Stimulated activated CD4-positive, alpha-beta T cell treated with anti-CD3 and anti-CD28 coated beads, Interleukin-1b, Interleukin-23, amount 100 ng/mL, for 24 hours (primary cell): ENCODE measurements around the gene DYDC1.
"Not testable (repeated sequence)": the region's sequence is repeated elsewhere in the genome, so short reads cannot be mapped to it uniquely, and the experiment has no call there.

Source experiments
- DNase-seq, 4 experiments: peaks; one replicate each; pipeline ENCODE4 v3.0.0-alpha.2; 2020; ENCODE audit warnings: low read depth in 4 of 4, low spot score in 1 of 4

DYDC1 gene

DNA sequence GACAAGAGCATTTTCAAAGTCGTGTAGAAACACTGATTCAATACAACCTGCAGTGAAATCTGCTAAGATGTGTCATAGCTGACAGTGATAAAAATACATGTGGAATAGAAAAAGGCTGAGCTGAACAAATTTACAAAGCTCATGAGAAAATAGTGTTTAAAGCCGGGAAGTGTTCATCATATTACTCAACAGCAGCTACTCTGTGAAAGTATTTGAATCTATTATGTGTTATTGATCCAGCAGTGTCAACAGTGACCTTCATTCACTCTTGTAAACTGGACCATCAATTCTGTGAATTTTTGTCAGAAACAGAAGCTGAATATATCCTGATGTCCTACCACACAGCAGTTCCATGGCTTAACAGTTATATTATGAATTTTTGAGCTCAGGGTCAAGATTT is 11.6 kb downstream of the DYDC1 start:
- DNase-seq, result no peak

DNA sequence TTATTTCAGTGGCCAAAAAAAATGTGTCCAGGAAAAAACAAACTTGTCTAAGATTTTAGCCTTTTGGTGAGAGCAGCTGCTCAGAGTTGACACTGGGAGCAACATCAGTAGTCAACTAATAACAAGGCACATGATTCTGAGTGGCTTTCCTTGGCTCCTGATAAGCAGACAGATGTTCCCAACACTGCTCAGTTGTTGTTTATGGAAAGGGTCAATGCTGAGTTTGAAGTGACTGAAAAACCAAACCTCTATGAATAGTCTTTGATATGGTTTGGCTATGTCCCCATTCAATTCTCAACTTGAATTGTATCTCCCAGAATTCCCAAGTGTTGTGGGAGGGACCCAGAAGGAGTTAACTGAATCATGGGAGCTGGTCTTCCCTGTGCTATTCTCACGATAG is 12.3 kb downstream of the DYDC1 start:
- DNase-seq, result no peak

DNA sequence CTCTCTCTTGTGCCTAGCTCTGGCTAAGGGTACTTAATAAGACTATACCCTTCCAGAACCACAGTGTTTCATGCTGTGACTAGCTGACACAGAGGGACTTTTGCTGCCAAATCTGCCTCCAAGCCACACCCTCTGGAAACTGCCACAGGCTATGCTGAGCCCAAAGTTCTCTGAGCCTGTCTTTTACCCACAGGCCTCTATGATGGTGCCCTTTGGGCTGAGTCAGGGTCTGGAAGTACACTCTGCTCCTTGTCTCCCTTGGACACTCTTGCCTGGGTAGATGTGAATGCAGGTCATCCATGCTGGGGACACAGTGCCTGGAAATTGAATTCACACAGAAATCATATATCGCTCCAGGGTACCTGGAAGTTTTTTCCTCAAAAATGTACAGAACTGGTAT is 22.6 kb downstream of the DYDC1 start:
- no peak for DNase-seq

DNA sequence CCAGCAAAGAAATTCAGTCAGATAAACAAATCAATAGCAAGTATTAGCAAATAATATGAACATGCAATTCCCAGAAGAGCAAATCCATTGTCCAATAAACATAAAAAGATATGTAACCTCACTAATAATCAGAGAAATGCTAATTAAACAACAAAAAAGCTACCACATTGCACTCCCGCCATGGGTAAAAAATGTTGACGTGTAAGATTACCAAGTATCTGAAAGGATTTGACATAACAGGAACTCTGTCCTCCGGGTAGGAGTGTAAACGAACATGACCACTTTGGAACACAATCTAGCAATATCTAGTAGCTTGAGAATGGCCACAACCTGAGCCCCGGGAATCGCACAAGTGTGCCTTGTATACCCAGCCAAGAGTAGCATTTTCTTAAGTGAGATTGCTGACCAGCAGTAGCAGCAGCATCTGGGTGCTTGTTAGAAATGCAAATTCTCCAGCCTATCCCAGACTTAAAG is 31.6 kb downstream of the DYDC1 start:
- DNase-seq, result no peak

DNA sequence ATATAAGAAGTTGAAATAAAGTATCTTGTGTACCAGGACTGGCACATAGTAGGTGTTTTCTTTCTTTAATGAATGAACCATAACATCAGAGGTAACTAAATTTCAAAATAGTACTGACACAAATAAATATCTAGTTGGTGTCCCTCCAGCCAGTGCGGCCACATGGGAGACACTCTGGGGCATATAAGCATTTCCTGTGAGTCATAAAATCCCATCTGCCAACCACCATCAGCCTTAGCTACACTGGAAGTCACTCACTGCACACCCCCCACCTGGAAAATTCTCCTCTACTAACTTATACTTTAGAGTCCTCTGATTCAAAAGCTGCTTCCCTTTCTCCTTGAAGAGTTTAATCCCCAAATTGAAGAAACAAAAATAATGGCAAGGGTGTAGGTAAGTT is 32.5 kb downstream of the DYDC1 start:
- no peak for DNase-seq

DNA sequence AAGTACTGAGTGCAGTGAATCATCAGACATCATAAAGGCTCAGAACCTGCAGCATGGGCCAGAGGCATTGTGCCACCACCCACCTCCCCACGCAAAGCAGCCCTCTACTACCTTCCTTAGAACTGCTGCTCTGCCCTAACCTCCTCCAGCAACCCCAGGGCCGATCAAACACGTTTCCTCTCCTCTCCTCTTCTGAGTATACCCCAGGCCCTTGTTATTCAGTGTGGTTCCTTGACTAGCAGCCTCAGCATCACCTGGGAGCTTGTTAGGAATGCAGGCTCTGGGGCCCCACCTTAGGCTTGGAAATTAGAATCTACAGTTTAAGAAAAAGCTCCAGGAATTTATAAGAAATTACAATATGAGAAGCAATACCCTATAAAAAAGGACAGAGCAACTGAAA is 33.2 kb downstream of the DYDC1 start:
- no peak for DNase-seq

DNA sequence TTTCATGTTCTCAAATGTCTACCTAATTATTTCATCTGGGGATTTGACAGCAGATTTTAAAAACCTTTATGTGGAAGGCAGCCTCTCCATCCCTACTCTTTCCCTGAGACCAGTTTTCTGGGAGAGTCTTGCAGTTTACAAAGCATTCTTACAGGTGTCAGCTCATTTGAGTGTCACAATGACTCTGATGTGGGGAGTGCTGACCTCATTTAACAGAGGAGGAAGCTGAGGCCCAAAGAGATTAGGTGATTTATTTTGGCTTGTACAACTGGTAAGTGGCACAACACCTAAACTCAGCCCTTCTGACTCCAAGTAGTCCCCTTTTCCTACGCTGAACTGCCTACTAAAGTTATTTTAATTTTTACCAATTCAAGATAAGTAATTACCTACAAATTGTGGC is 33.8 kb downstream of the DYDC1 start:
- no peak for DNase-seq

DNA sequence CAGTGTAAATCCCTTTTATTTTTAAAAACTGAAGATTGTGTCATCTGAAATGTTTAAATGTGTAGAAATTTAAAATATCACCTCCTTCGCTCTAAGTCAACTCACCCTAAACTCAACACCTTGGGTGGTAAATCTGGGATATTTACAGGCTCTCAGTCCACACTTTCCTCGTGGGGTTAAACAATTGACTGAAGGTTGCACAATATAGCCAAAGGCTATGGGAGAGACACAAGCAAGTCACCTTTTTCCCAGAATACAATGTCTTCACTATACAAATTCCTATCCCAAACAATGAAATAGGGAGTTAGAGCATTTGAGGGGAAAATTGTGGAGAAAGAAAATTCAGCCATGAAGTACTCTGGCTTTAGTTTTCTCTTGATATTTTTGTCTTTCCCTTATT is 34.4 kb downstream of the DYDC1 start:
- no peak for DNase-seq

DNA sequence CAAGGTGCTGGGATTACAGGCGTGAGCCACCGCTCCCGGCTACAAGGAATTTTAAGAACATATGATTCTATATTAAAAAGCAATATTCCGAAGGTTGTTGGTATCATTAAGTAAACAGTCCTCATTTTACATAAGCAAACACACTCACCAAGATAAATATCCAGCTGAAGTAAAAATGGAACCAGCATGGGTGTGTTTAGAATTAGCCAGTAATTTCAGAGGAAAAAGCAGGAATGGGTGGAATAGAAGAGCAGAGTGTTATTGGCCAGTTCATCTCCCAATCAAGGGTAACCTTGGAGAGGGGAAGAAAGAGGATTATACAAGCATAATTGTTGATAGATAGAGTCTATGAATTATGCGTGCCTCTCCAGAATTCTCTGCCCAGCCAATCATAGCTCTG is 35.4 kb downstream of the DYDC1 start:
- DNase-seq, result no peak

DNA sequence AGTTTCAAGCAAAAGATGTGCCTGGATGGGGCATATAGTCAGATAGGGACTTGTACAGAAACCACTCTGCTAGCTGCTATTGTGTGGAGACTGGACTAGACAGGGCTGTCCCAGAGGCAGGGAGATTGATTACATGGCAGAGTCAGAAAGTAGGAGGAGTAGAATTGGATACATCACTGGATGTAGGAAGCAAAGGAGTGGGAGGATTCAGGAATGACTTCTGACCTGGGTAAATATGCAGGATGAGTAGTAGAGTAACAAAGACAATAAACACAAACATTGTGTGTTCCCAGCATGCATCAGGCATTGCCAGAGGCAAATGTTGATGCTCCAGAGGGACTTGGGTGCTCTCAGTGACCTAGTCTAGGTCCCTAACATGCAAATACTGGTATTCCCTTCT is 36.2 kb downstream of the DYDC1 start:
- DNase-seq, result no peak

DNA sequence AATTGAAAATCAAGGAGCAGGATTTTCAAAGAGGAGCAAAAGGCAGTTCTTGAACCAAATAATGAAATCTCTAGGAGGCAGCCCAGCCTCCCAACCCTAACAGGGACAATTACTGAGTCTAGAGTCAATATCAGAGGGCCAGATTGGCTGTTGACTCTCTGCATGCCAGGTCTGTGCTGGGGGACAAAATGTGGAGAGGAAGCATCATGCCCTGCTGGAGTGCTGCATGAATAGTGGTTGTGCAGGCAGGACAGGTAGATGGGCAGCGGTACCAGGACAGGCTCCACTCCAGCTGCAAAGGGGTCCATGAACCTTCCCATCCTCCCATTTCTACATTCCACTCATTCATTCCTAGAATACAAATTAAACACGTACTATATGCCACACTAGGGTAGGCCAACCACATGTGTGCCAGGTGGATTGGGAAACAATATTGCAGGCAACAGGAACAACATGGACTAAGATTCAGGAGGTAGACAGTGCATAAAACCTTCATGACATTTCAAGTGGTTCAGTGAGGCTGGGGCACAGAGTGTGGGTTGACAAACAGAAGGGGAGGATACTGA is 36.7 kb downstream of the DYDC1 start:
- DNase-seq, result no peak

DNA sequence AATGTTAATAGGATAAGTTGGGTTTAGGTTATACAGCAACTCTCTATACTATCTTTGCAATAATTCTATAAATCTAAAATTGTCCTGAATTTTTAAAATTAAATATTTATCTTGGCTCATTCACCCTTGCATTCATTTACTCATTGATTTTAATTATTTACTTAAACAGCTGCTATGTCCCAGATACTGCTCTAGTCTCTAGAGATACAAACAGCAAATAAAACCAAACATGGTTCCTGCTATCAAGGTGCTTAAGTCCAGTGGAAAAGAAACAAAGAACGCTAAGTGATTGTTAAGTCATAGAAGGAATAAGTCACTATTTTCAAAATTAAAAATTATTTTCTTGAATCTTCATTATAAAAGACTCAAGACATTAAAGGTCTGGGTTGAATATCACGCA is 37.2 kb downstream of the DYDC1 start:
- no peak for DNase-seq

DNA sequence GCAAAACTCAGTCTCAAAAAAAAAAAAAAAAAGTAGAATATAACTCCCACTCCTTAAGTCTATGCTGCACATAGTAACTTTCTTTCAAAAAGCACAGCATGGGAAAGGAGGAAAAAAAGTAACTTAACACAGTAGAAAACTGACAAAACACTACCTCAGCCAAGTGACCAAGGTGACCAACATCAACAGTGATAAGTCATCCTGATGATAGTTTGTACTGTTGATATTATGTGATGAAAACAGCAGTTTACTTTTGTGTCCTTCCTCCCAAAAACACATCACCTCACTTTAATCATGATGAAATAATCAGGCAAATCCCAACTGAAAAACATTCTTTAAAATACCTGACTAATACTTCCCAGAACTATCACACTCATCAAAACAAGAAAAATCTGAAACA is 37.8 kb downstream of the DYDC1 start:
- no peak for DNase-seq

DNA sequence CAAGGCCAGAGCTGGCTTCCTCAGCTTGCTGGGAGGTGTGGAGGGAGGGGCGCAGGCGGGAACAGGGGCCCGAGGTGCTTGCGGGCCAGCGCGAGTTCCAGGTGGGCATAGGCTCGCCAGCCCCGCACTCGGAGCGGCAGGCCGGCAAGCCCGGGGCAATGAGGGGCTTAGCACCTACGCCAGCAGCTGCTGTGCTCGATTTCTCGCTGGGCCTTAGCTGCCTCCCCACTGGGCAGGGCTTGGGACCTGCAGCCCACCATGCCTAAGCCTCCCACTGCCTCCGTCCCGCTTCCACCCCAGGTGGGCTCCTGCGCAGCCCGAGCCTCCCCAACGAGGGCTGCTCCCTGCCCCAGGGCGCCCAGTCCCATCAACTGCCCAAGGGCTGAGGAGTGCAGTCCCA is 41.2 kb downstream of the DYDC1 start:
- no peak for DNase-seq

DNA sequence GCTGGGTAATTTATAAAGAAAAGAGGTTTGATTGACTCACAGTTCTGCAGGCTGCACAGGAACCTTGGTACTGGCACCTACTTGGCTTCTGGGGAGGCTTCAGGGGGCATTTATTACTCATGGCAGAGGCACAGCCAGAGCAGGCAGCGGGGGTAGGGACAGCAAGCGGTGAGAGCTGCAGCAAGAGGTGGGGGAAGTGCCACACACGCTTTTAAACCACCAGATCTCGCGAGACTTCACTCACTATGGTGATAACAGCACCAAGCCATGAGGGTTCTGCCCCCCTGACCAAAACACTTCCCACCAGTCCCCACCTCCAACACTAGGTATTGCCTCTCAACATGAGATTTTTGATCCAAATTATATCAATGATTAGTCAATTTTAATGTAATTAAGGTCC is 43.0 kb downstream of the DYDC1 start:
- no peak for DNase-seq

DNA sequence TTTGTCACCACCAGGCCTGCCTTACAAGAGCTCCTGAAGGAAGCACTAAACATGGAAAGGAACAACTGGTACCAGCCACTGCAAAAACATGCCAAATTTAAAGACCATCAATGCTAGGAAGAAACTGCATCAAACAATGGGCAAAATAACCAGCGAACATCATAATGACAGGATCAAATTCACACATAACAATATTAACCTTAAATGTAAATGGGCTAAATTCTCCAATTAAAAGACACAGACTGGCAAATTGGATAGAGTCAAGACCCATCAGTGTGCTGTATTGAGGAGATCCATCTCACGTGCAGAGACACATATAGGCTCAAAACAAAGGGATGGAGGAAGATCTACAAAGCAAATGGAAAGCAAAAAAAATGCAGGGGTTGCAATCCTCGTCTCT is 50.6 kb downstream of the DYDC1 start:
- DNase-seq, result not testable (repeated sequence)

DNA sequence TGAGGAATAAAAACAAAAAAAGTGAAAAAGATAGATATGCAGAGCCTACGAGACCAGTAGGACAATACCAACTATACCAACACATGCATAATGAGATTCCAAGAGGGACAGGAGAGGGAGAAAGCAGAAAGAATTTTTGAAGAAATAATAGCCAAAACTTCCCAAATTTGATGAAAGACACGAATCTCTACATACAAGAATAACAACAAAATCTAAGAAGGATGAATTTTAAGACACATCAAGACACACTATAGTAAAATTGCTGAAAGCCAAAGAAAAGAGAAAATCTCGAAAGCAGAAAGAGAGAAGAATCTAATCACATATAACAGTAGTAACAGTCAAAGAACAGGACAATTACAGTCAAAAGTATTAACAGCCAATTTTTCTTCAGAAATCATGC is 59.6 kb downstream of the DYDC1 start:
- DNase-seq, result no peak

DNA sequence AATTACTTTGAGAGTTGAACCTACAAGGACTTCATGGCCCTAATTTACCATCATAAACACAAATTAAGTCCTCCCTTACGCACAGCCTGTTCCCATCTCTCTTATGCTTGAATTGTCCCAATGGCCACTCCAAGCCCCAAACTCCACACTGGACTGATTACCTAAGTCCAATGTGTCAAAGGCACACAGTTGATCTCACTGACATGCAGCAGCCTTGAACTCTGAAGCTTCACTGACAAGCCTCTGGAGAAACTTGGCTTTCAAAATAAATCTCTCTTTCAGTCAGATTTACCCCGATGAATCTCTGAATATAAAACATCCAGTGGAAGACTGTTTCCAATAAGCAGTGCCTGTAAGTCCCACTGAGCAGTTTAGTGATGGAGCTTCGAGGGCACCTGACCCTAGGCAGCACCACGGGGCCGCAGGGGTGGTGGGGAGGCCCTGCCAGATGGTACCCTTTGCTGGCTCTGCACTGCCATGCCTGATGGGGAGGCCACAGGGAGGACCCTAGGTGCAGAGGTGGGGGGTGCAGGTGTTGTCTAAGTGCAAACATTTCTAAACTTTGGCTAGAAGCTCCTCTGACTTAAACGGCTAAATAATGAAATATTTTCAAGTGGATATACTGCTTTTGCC is 63.8 kb downstream of the DYDC1 start:
- DNase-seq, result no peak

DNA sequence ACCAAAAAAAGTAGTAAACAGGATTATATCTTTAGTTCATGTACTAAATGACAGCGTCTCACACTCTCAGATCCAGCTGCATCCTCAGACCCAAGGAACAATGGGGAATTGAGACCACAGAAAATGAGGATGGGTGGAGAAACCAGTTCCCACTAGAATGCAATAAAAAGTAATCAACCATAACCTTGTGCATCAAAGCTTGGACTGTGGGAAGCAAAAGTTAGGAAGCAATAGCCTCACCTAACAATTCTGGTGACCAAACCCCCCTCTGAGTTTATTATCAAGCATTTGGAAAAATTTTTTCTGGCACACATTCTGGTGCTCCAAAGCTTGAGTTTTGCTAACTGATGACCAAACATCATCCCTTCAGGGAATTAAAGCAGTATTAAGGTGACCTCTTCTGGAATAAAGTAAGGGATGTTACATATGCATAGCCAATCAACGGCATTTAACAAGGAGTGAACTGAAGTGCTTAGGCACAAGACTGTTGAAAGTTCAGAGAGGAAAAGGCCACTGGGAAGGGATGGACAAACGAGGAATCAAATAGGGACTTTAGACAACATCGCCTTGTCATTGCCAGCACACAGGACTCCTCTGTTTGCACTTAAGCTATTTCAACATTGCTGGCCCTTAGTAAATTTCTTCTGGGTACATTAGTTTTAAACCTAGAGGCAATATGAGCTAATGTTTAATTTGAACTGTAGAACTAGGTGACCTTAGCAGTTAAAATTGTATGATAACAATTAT is 65.9 kb downstream of the DYDC1 start:
- DNase-seq, result no peak

DNA sequence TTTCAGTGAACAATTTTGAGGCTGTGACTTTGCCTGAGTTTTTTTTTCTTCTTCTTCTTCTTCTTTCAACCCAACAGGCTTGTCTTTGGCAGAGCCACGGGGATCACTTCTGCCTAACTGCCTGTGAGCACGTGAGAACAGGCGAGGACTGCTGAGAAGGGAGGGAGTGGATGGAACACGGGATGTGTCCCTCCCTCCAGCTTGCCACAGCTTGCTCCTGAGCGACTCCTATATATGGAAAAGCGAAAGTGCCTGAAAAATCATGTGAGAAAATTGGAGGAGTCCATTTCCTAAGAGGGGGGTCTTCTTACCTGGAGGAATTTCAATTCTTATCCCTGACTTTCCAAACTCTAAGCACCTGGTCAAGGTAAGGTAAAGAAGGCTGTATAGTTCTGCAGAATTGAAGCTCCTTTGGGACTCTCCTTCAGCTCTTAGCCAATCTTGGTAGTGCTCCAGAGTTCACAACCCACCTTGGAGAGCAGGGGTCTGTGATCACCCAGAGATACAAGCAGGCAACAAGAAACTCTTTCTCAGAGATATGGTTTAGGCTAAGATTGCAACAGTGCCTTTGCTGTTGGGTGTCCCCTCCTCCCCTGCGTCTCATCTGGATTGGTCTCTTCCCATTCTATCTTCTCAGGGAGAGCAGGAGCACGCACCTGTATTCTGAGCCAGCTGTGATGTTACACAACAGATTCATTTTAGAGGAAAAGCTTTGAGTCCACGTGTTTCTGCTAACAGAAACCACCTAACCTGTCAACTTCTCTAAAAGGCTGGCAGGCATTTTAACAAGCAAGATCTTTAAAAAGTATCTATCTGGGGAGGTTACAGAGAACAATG is 66.9 kb downstream of the DYDC1 start, which contains the start of gene MAT1A:
TSS of gene MAT1A (minus strand) at position 208 of the 837 bp plus-strand sequence. CDS start 235 bp downstream, outside the sequence.
- no peak for DNase-seq

DNA sequence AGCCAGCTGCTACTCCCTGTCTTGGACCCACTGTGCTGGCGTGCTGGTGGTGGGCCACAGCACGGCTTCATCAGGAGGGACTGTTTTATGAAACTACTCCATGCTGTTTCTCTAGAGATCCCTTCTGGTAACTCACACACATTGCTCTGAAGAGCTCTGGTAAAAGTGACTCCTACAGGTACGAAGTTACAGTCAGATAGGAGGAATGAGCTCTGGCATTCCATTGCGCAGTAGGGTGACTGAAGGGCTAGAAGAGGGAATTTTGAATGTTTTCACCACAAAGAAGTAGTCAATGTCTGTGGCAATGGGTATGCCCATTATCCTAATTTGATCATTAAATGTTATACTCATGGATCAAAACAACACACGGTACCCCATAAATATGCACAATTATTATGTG is 67.7 kb downstream of the DYDC1 start:
- DNase-seq, result no peak
